HepG2 (cell line): Measurements from ENCODE around the gene VSX1. TPM values are rescaled to one million over a fixed set of nuclear protein-coding genes. Genes with fewer than 3 reads are reported as not detected.

ENCODE experiments used
- AKNA ChIP-seq: sonication (generic); formaldehyde crosslinking; IDR thresholded peaks from 2 replicates; pipeline ENCODE4 v1.4.0; 2020; ENCODE audit warnings: missing genetic modification reagents, borderline replicate concordance
- ARNTL ChIP-seq: sonication (generic); formaldehyde crosslinking; IDR thresholded peaks from 2 replicates; pipeline ENCODE4 v1.4.0; 2020; ENCODE audit warnings: mild to moderate bottlenecking, missing genetic modification reagents
- CBX2 ChIP-seq, 2 experiments: fragments of 200-600 bp in 1 of 2; sonication (generic); formaldehyde crosslinking in 1 of 2; IDR thresholded peaks; 2 replicates each; pipeline versions ENCODE4 v1.7.0 to v1.8.1; 2018 to 2022; ENCODE audit warnings: low read depth in 2 of 2, low read length in 1 of 2, mild to moderate bottlenecking in 1 of 2, missing genetic modification reagents in 1 of 2
- CHD2 ChIP-seq: IDR thresholded peaks from 2 replicates; pipeline ENCODE4 v1.6.1; 2011; ENCODE audit warnings: low read depth, low read length, improper control_type of control experiment
- NFAT5 ChIP-seq: sonication (generic); formaldehyde crosslinking; IDR thresholded peaks from 2 replicates; pipeline ENCODE4 v1.4.0; 2020; ENCODE audit warnings: missing genetic modification reagents
- PLSCR1 ChIP-seq: sonication (generic); formaldehyde crosslinking; IDR thresholded peaks from 2 replicates; pipeline ENCODE4 v1.5.0; 2020; ENCODE audit warnings: missing genetic modification reagents, mild to moderate bottlenecking, borderline replicate concordance
- THAP11 ChIP-seq: IDR thresholded peaks from 2 replicates; pipeline ENCODE4 v1.6.1; 2016; ENCODE audit warnings: missing biosample characterization, missing genetic modification reagents
- ZHX2 ChIP-seq, 2 experiments: sonication (generic) in 1 of 2; formaldehyde crosslinking in 1 of 2; IDR thresholded peaks; 2 replicates each; pipeline versions ENCODE4 v1.6.1 to v1.9.0; 2014 to 2022; ENCODE audit warnings: antibody characterized with exemption in 1 of 2, borderline replicate concordance in 1 of 2, inconsistent platforms in 1 of 2, low read depth in 1 of 2, missing genetic modification reagents in 1 of 2
- ZNF563 ChIP-seq: sonication (generic); formaldehyde crosslinking; IDR thresholded peaks from 2 replicates; pipeline ENCODE4 v1.8.0; 2022; ENCODE audit warnings: mild to moderate bottlenecking, moderate library complexity, missing genetic modification reagents
- polyA plus RNA-seq, 8 experiments: library from polyadenylated mRNA; depleted of rRNA in 3 of 8; stranded (reverse) in 7 of 8; unstranded in 1 of 8; fragments of >200 nt; fragmentation: Illumina TruSeq in 4 of 8; extraction: Trizol in 4 of 8; gene quantifications; 2 replicates each; pipeline versions ENCODE4 v1.2.1 to v1.2.3, GENCODE V29; 2011 to 2016; ENCODE audit warnings: low read depth in 4 of 8, missing spikeins in 1 of 8, mixed read lengths in 1 of 8; ENCODE audit not compliant: insufficient read depth in 1 of 8
- total RNA-seq, 5 experiments: library from RNA; depleted of rRNA; stranded (reverse); fragments of >200 nt; fragmentation: Illumina TruSeq; extraction: Trizol; gene quantifications; 2 replicates each; pipeline ENCODE4 v1.2.3, GENCODE V29; 2016; ENCODE audit warnings: low read depth in 1 of 5

VSX1 gene
- total and polyA plus RNA-seq, 2 of the 13 experiments (the other 11 are each of a cell fraction or from before 2014, with no cell fraction given): 0.04 TPM; not detected in 1

- TF ChIP-seq ZHX2 (IDR thresholded peaks at IDR 0.05; ENCODE audit: low read depth): no peak
- no peak; the same call in 1 of the 2 replicates for TF ChIP-seq ZHX2 (CRISPR knock-in tag; IDR thresholded peaks at IDR 0.05; ENCODE audit: borderline replicate concordance)
- TF ChIP-seq AKNA (CRISPR knock-in tag): no peak; the same call in 1 of the 2 replicates
- TF ChIP-seq PLSCR1 (CRISPR knock-in tag): no peak
- no peak for TF ChIP-seq THAP11
- TF ChIP-seq NFAT5: peak; percentile 64; the same call in 1 of the 2 replicates
- no peak for TF ChIP-seq CHD2
- 0 out of 2 replicates have a peak, but pooled peaks have one; percentile 63 for TF ChIP-seq ZNF563 (CRISPR knock-in tag)
- no peak for TF ChIP-seq ARNTL (CRISPR knock-in tag)
- no peak for TF ChIP-seq CBX2 (IDR thresholded peaks at IDR 0.05; ENCODE audit: low read depth, low read length)
- no peak for TF ChIP-seq CBX2 (CRISPR knock-in tag; IDR thresholded peaks at IDR 0.05; ENCODE audit: low read depth)
Observed at GRCh38 chr20:25058051-25058846, 23.7 kb downstream of the VSX1 start, which contains the start of gene ACSS1 (continued).
